Keratinocyte (primary cell): ENCODE results near the gene FAM53A. TPM values are rescaled to one million over a fixed set of nuclear protein-coding genes. Genes with fewer than 3 reads are reported as not detected.

ENCODE experiments used
- DNase-seq: peaks from one replicate; pipeline ENCODE4 v3.0.0-alpha.2; 2011; ENCODE audit warnings: low read depth, missing footprints, low spot score
- FAIRE-seq: peaks from 2 replicates; lab custom pipeline; 2011; peaks lifted over from hg19 to GRCh38; lab: Jason Lieb, UNC
- H2AFZ ChIP-seq: 2 replicates; pipeline ENCODE4 v1.6.0; 2012; ENCODE audit warnings: low read length, control low read depth, inconsistent platforms; ENCODE audit not compliant: control insufficient read depth
- H3K27ac ChIP-seq: 2 replicates; pipeline ENCODE4 v1.5.1; 2011; ENCODE audit warnings: low read length; ENCODE audit not compliant: control insufficient read depth, insufficient read depth
- H3K27me3 ChIP-seq: 3 replicates; pipeline ENCODE4 v1.6.0; 2011; ENCODE audit warnings: low read length; ENCODE audit not compliant: control insufficient read depth, insufficient read depth; ENCODE audit errors: extremely low read depth
- H3K36me3 ChIP-seq, 2 experiments: 2 replicates in 1 of 2; 3 replicates in 1 of 2; pipeline ENCODE4 v1.5.1; 2011; ENCODE audit warnings: low read length in 2 of 2, mild to moderate bottlenecking in 1 of 2; ENCODE audit not compliant: control insufficient read depth in 2 of 2, insufficient read depth in 2 of 2; ENCODE audit errors: extremely low read depth in 1 of 2
- H3K4me1 ChIP-seq: 3 replicates; pipeline ENCODE4 v1.5.1; 2011; ENCODE audit warnings: low read length; ENCODE audit not compliant: control insufficient read depth, insufficient read depth; ENCODE audit errors: extremely low read depth
- H3K4me2 ChIP-seq: 3 replicates; pipeline ENCODE4 v1.6.0; 2011; ENCODE audit warnings: low read depth, low read length; ENCODE audit not compliant: control insufficient read depth, insufficient read depth; ENCODE audit errors: extremely low read depth
- H3K4me3 ChIP-seq, 3 experiments: fragments of 200-600 bp in 1 of 3; sonication (generic) in 1 of 3; 2 replicates in 2 of 3; 3 replicates in 1 of 3; pipeline ENCODE4 v1.5.1; 2011 to 2016; ENCODE audit warnings: low read length in 3 of 3, mild to moderate bottlenecking in 3 of 3, control low read depth in 2 of 3, inconsistent platforms in 1 of 3, low read depth in 1 of 3, mixed read lengths in 1 of 3, mixed run types in 1 of 3, moderate library complexity in 1 of 3; ENCODE audit not compliant: control insufficient read depth in 2 of 3, insufficient read depth in 2 of 3; ENCODE audit errors: extremely low read depth in 1 of 3
- H3K79me2 ChIP-seq: 2 replicates; pipeline ENCODE4 v1.6.0; 2012; ENCODE audit warnings: low read length; ENCODE audit not compliant: control insufficient read depth, insufficient read depth
- H3K9ac ChIP-seq: 3 replicates; pipeline ENCODE4 v1.6.0; 2011; ENCODE audit warnings: low read length; ENCODE audit not compliant: control insufficient read depth, insufficient read depth; ENCODE audit errors: extremely low read depth
- H3K9me1 ChIP-seq: 3 replicates; pipeline ENCODE4 v1.6.0; 2011; ENCODE audit warnings: low read length; ENCODE audit not compliant: control insufficient read depth, insufficient read depth; ENCODE audit errors: extremely low read depth
- H3K9me3 ChIP-seq: 2 replicates; pipeline ENCODE4 v1.5.1; 2012; ENCODE audit warnings: low read depth, low read length; ENCODE audit not compliant: control insufficient read depth
- H4K20me1 ChIP-seq: 3 replicates; pipeline ENCODE4 v1.6.0; 2011; ENCODE audit warnings: low read length; ENCODE audit not compliant: control insufficient read depth, insufficient read depth; ENCODE audit errors: extremely low read depth
- CTCF ChIP-seq, 3 experiments: IDR thresholded peaks in 1 of 3; conservative IDR thresholded peaks in 1 of 3; optimal IDR thresholded peaks in 1 of 3; 2 replicates in 2 of 3; 3 replicates in 1 of 3; pipeline versions ENCODE3 to v1.5.1; 2011; ENCODE audit warnings: low read length in 3 of 3, mild to moderate bottlenecking in 3 of 3, moderate library complexity in 2 of 3, control low read depth in 1 of 3, inconsistent platforms in 1 of 3; ENCODE audit not compliant: insufficient read depth in 2 of 3; ENCODE audit errors: extremely low read depth in 1 of 3
- EZH2 ChIP-seq: IDR thresholded peaks from one replicate; pipeline ENCODE4 v1.6.1; 2012; ENCODE audit warnings: inconsistent platforms, mild to moderate bottlenecking, low read length, moderate library complexity
- dilution Hi-C: fragments of 300-500 bp; cut with MboI; formaldehyde crosslinking; loops from one replicate; pipeline ENCODE4 v1.7.0; 2020; ENCODE audit warnings: low sequenced_read_pairs; ENCODE audit not compliant: extremely low pct_ligation_motif_present
- polyA plus RNA-seq, 5 experiments: library from polyadenylated mRNA; depleted of rRNA in 3 of 5; stranded (reverse) in 3 of 5; stranded (forward) in 1 of 5; unstranded in 1 of 5; fragments of >200 nt; gene quantifications; 1 replicate in 1 of 5; 2 replicates in 3 of 5; 3 replicates in 1 of 5; pipeline versions ENCODE4 v1.2.1 to v1.2.3, GENCODE V29; 2011 to 2012; ENCODE audit warnings: missing spikeins in 2 of 5, low read depth in 1 of 5, low replicate concordance in 1 of 5

Gene FAM53A
- polyA plus RNA-seq, 1 donor (not counting 4 experiments of a cell fraction or from before 2014, with no cell fraction given): 0.50 TPM

DNA sequence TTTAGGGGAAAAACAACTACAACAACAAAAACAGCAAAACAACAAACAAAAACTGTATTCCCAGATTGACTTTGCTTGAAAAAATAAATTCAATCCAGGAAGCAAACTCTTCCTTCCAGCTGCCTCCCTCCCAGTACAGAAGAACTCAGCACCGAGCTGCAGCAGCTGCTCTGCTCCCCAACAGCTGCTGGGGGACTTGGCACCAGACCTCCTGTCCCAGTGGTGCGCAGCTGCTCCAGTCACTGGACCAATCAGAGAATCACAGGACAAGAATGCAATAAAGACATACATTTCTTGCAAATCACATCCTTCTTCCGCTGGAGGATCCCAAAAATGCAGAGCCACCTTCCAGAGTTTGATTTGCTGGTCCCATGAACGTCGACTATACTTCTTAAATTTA is 11.8 kb upstream of the FAM53A start:
- no peak overlapping the region for H3K4me2 ChIP-seq
- TF ChIP-seq EZH2 (no peak), CTCF (optimal IDR thresholded peaks at IDR 0.05 in 1 of 3, IDR thresholded peaks at IDR 0.05 in 1 of 3, conservative IDR thresholded peaks at IDR 0.05 in 1 of 3; ENCODE audit: extremely low read depth in 1 of 3, insufficient read depth in 2 of 3, low read length in 3 of 3) (no peak)
- peaks cover 8% of the 10 kb centered on the region for H3K79me2 ChIP-seq

DNA sequence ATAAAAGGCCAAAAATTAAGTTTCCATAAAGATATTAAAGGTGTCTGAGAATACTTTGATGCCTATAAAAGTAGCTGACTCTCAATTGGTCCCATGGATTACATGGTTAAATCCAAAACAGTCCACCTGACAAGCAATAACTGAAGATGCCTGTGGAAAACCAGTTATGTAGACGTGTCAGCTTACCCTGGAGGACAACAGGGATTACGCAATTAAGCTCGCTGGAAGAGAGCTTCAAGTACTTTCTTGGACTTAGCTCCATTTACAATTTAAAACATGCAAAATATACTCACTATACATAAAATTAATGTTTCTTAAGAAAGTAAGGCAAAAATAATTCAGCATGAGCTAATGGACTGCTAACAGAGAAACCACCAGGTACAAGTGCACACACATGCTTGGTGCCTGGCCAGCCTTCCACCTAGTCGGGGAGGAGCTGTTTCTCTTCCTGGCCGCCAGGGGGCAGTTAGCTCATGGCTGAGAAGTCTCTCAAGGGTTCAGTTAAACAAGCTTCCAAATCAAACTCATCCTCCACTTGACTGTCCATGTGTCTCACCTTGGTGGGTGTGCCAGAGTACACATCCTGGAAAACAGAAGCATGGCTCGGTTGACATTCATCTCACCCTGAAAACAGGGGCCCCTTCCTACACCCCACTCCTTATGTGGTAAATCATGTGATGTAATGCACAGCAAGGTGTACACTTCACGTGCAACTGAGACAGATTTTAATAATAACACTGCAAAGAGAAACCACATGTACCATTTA is 9.2 kb upstream of the FAM53A start:
- Histone ChIP-seq H3K4me1 (no peaks in the 10 kb centered on the region), H2AFZ (no peak overlapping the region), H3K4me2 (no peak overlapping the region), H4K20me1 (peaks cover 3% of the 10 kb centered on the region), H3K9me1 (no peaks in the 10 kb centered on the region), H3K27me3 (no peaks in the 10 kb centered on the region), H3K79me2 (no peaks in the 10 kb centered on the region), H3K9me3 (no peaks in the 10 kb centered on the region), H3K9ac (no peak overlapping the region), H3K36me3 (peaks cover 40 to 41% of the 10 kb centered on the region in 2 experiments), H3K4me3 (no peak overlapping the region), H3K27ac (peak overlapping the region; percentile 18)
- DNase-seq (peak; percentile 62), FAIRE-seq (peak; percentile 81)
- dilution Hi-C loops: no loop called here
- TF ChIP-seq CTCF (optimal IDR thresholded peaks at IDR 0.05 in 1 of 3, IDR thresholded peaks at IDR 0.05 in 1 of 3, conservative IDR thresholded peaks at IDR 0.05 in 1 of 3; ENCODE audit: extremely low read depth in 1 of 3, insufficient read depth in 2 of 3, low read length in 3 of 3): peak; percentile 92 to 99 (median 96)
- TF ChIP-seq EZH2: no peak

More for the DNA sequence above, 11.8 kb upstream of the FAM53A start:
- DNase-seq (no peak), FAIRE-seq (no peak)
- H4K20me1 ChIP-seq: peaks cover 3% of the 10 kb centered on the region
- H3K9ac ChIP-seq: no peak overlapping the region
- H3K9me1 ChIP-seq: no peaks in the 10 kb centered on the region
- no peak overlapping the region for H3K4me3 ChIP-seq
- no peaks in the 10 kb centered on the region for H3K27me3 ChIP-seq
- no peaks in the 10 kb centered on the region for H3K9me3 ChIP-seq
- dilution Hi-C loops: no loop called here
- H3K4me1 ChIP-seq: no peaks in the 10 kb centered on the region
- H3K36me3 ChIP-seq: peaks cover 38 to 63% of the 10 kb centered on the region in 2 experiments
- H3K27ac ChIP-seq: no peak overlapping the region
- H2AFZ ChIP-seq: no peak overlapping the region
